ENCODE results near the gene CLDN14. TPM values are rescaled to one million over a fixed set of nuclear protein-coding genes. Genes with fewer than 3 reads are reported as not detected.

The CLDN14 gene
- total RNA-seq, 1 donor = not detected

GRCh38 chr21:36456729-36457414 lies 23.1 kb downstream of the CLDN14 start:
- DNase-seq (ENCODE audit: low read depth) = no peak
- TF ChIP-seq CTCF (IDR thresholded peaks at IDR 0.05; ENCODE audit: insufficient read depth, low read depth, low read length) = no peak
- no peak overlapping the region for H3K4me3 ChIP-seq (ENCODE audit: low read depth, low read length)

- DNase-seq (ENCODE audit: low read depth) = no peak
These were observed 25.2 kb downstream of the CLDN14 start for GRCh38 chr21:36454706-36455105.

GRCh38 chr21:36454093-36454531 lies 25.8 kb downstream of the CLDN14 start:
- TF ChIP-seq CTCF (IDR thresholded peaks at IDR 0.05; ENCODE audit: insufficient read depth, low read depth, low read length) = no peak
- H3K4me3 ChIP-seq (ENCODE audit: low read depth, low read length) = no peak overlapping the region
- no peak for DNase-seq (ENCODE audit: low read depth)

More at GRCh38 chr21:36454706-36455105, 25.2 kb downstream of the CLDN14 start:
- no peak overlapping the region for H3K4me3 ChIP-seq (ENCODE audit: low read depth, low read length)
- no peak for TF ChIP-seq CTCF (IDR thresholded peaks at IDR 0.05; ENCODE audit: insufficient read depth, low read depth, low read length)

- TF ChIP-seq CTCF (IDR thresholded peaks at IDR 0.05; ENCODE audit: insufficient read depth, low read depth, low read length) = no peak
- DNase-seq (ENCODE audit: low read depth) = no peak
- H3K4me3 ChIP-seq (ENCODE audit: low read depth, low read length) = no peak overlapping the region
These were observed 27.6 kb downstream of the CLDN14 start for GRCh38 chr21:36452281-36452825.

GRCh38 chr21:36451506-36451905 lies 28.4 kb downstream of the CLDN14 start:
- H3K4me3 ChIP-seq (ENCODE audit: low read depth, low read length) = no peak overlapping the region
- no peak for DNase-seq (ENCODE audit: low read depth)
- TF ChIP-seq CTCF (IDR thresholded peaks at IDR 0.05; ENCODE audit: insufficient read depth, low read depth, low read length) = no peak

- TF ChIP-seq CTCF (IDR thresholded peaks at IDR 0.05; ENCODE audit: insufficient read depth, low read depth, low read length) = no peak
- no peak overlapping the region for H3K4me3 ChIP-seq (ENCODE audit: low read depth, low read length)
- DNase-seq (ENCODE audit: low read depth) = no peak
These were observed 29.4 kb downstream of the CLDN14 start for GRCh38 chr21:36450511-36450910.
